Suprapubic skin (tissue), 4 donors: ENCODE results near the gene RNF112.

Experiments used
- EP300 ChIP-seq: sonication (generic); formaldehyde crosslinking; IDR thresholded peaks from one replicate; pipeline ENCODE4 v1.6.1; 2017; ENCODE audit warnings: antibody characterized with exemption
- POLR2A ChIP-seq, 2 donors: fragments of 450-650 bp; IDR thresholded peaks; one replicate each; pipeline ENCODE4 v1.6.1; 2017; ENCODE audit warnings: antibody characterized with exemption in 2 of 2, mild to moderate bottlenecking in 2 of 2, moderate library complexity in 2 of 2
- POLR2AphosphoS5 ChIP-seq, 3 donors: sonication (generic); formaldehyde crosslinking; IDR thresholded peaks; one replicate each; pipeline ENCODE4 v1.6.1; 2017; ENCODE audit warnings: antibody characterized with exemption in 3 of 3
- TF ChIP-seq, protein P1 (sequence below), 2 donors: fragments of 200-600 bp in 1 of 2; fragments of 450-650 bp in 1 of 2; sonication (generic) in 1 of 2; IDR thresholded peaks; one replicate each; pipeline ENCODE4 v1.5.1; 2016 to 2019; ENCODE audit warnings: antibody characterized with exemption in 2 of 2, mild to moderate bottlenecking in 1 of 2, moderate library complexity in 1 of 2

DNA sequence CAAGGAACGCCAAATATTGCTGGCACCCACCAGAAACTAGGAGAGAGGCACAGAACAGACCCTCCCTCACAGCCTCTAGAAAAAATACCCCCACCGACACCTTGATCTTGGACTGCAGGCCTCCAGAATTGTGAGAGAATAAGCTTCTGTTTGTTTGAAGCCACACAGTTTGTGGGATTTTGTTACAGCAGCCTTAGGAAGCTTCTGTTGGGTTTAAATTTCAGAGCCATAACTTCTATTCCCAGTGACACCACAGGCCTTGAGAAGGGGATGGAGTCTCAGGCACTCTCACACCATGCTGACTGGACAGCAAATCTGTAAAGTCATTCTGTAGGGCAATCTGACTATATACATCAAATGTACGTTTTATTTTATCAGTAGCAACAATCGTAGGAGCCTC is 38.6 kb downstream of the RNF112 start:
- TF ChIP-seq POLR2A (IDR thresholded peaks at IDR 0.05) (no peak), EP300 (no peak), POLR2AphosphoS5 (IDR thresholded peaks at IDR 0.05) (no peak)
- TF ChIP-seq, protein P1, sequence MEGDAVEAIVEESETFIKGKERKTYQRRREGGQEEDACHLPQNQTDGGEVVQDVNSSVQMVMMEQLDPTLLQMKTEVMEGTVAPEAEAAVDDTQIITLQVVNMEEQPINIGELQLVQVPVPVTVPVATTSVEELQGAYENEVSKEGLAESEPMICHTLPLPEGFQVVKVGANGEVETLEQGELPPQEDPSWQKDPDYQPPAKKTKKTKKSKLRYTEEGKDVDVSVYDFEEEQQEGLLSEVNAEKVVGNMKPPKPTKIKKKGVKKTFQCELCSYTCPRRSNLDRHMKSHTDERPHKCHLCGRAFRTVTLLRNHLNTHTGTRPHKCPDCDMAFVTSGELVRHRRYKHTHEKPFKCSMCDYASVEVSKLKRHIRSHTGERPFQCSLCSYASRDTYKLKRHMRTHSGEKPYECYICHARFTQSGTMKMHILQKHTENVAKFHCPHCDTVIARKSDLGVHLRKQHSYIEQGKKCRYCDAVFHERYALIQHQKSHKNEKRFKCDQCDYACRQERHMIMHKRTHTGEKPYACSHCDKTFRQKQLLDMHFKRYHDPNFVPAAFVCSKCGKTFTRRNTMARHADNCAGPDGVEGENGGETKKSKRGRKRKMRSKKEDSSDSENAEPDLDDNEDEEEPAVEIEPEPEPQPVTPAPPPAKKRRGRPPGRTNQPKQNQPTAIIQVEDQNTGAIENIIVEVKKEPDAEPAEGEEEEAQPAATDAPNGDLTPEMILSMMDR (IDR thresholded peaks at IDR 0.05) = no peak
